ENCODE results near the gene SMPD2. TPM values are rescaled to one million over a fixed set of nuclear protein-coding genes. Genes with fewer than 3 reads are reported as not detected.

Gene SMPD2
- total and polyA plus RNA-seq, 7 donors, result 2.1 to 9.6 (median 4.4) TPM

- H3K27ac ChIP-seq, result no peak overlapping the region
- TF ChIP-seq CTCF (IDR thresholded peaks at IDR 0.05), result no peak
- H3K4me3 ChIP-seq, result no peak overlapping the region
- H3K27me3 ChIP-seq (ENCODE audit: insufficient read depth in 3 of 3, low read length in 2 of 3), result no peaks in the 10 kb centered on the region
- no peaks in the 10 kb centered on the region for H3K4me1 ChIP-seq
- no peaks in the 10 kb centered on the region for H3K9me3 ChIP-seq
- 50 to 62% (median 56%) methylated on average over 2 of the region's 2 CpGs for WGBS, 3 donors
- intact Hi-C loops (cut with DNase I), result no loop called here
- DNase-seq (no peak), ATAC-seq (no peak)
- H3K36me3 ChIP-seq (ENCODE audit: insufficient read depth in 1 of 2, low read depth in 1 of 2), result no peaks in the 10 kb centered on the region
Observed at GRCh38 chr6:109490713-109491112, 50.2 kb downstream of the SMPD2 start.

- Histone ChIP-seq H3K4me3 (no peak overlapping the region), H3K4me1 (no peaks in the 10 kb centered on the region), H3K9me3 (no peaks in the 10 kb centered on the region), H3K27me3 (ENCODE audit: insufficient read depth in 3 of 3, low read length in 2 of 3) (no peaks in the 10 kb centered on the region), H3K27ac (no peak overlapping the region), H3K36me3 (ENCODE audit: insufficient read depth in 1 of 2, low read depth in 1 of 2) (no peaks in the 10 kb centered on the region)
- DNase-seq (no peak), ATAC-seq (no peak)
- TF ChIP-seq CTCF (IDR thresholded peaks at IDR 0.05), result no peak
- intact Hi-C loops (cut with DNase I), result no loop called here
- WGBS, 3 donors, result 43 to 47% (median 47%) methylated on average over 5 of the region's 5 CpGs
Observed at GRCh38 chr6:109491207-109491938, 50.8 kb downstream of the SMPD2 start.

Other genes starting within 250 kb of the SMPD2 start
- gene CD164, start 58.3 kb upstream of the SMPD2 start, total RNA-seq, result 100 to 1,000 TPM; 108 to 311 (median 179) TPM
- 100 to 1,000 TPM in 2 of 3 donors, 10 to 100 TPM in 1; 97.8 to 368 (median 107) TPM for gene CD164, start 58.3 kb upstream of the SMPD2 start, polyA plus RNA-seq
- 1 to 10 TPM; 1.1 to 3.1 (median 2.6) TPM for gene PPIL6, start 96 bp upstream of the SMPD2 start, total RNA-seq
- gene PPIL6, start 96 bp upstream of the SMPD2 start, polyA plus RNA-seq, result 1 to 10 TPM; 1.8 to 3.9 (median 2.2) TPM
- gene MICAL1, start 15.0 kb downstream of the SMPD2 start, total RNA-seq, result 1 to 10 TPM; 3.1 to 7.0 (median 6.0) TPM
- gene MICAL1, start 15.0 kb downstream of the SMPD2 start, polyA plus RNA-seq, result 1 to 10 TPM; 5.0 to 9.4 (median 9.3) TPM
- gene ZBTB24, start 42.5 kb downstream of the SMPD2 start, total RNA-seq, result 1 to 10 TPM; 4.4 to 5.8 (median 5.4) TPM
- 1 to 10 TPM; 2.3 to 5.5 (median 2.6) TPM for gene ZBTB24, start 42.5 kb downstream of the SMPD2 start, polyA plus RNA-seq

Measured in psoas muscle (tissue), 8 donors.